ENCODE results near the gene POLA1. TPM values are rescaled to one million over a fixed set of nuclear protein-coding genes. Genes with fewer than 3 reads are reported as not detected.

Gene POLA1
- total and polyA plus RNA-seq, 7 donors: 3.5 to 9.4 (median 6.8) TPM

DNA sequence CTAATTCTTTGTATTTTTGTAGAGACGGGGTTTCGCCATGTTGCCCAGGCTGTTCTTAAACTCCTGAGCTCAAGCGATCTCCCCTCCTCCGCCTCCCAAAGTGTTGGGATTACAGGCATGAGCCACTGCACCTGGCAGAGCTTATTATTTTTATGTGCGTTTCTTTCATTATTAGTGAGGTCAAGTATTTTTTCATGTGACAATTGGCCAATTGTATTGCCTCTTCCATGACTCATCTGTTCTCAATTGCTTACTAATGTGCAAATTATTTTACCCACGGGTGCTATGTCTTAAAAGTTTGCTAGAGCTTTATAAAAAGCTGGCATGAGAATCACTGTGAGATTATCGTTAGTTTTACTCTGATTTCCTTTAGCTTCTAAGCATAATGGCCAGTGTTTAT, 335.0 kb downstream of the POLA1 start:
- 33 to 61% (median 59%) methylated on average over 7 of the region's 7 CpGs for WGBS, 3 donors
- Histone ChIP-seq H3K27me3 (ENCODE audit: insufficient read depth in 3 of 3, low read length in 2 of 3) (peaks cover 0 to under 1% (median 0%) of the 10 kb centered on the region in 3 donors), H3K36me3 (ENCODE audit: insufficient read depth in 1 of 2, low read depth in 1 of 2) (no peaks in the 10 kb centered on the region), H3K4me1 (no peaks in the 10 kb centered on the region), H3K9me3 (no peaks in the 10 kb centered on the region), H3K27ac (no peak overlapping the region), H3K4me3 (no peak overlapping the region)
- intact Hi-C loops (cut with DNase I): no loop called here
- ATAC-seq (no peak), DNase-seq (no peak)
- no peak for TF ChIP-seq CTCF (IDR thresholded peaks at IDR 0.05)

GRCh38 chrX:25029288-25029825, 335.6 kb downstream of the POLA1 start:
- intact Hi-C loops (cut with DNase I): no loop called here
- no peak overlapping the region for H3K27ac ChIP-seq
- no peaks in the 10 kb centered on the region for H3K36me3 ChIP-seq (ENCODE audit: insufficient read depth in 1 of 2, low read depth in 1 of 2)
- H3K27me3 ChIP-seq (ENCODE audit: insufficient read depth in 3 of 3, low read length in 2 of 3): no peaks in the 10 kb centered on the region
- TF ChIP-seq CTCF (IDR thresholded peaks at IDR 0.05): no peak
- 80 to 96% (median 88%) methylated on average over 16 of the region's 16 CpGs for WGBS, 3 donors
- no peaks in the 10 kb centered on the region for H3K9me3 ChIP-seq
- ATAC-seq (no peak), DNase-seq (no peak)
- H3K4me1 ChIP-seq: no peaks in the 10 kb centered on the region
- H3K4me3 ChIP-seq: no peak overlapping the region

GRCh38 chrX:25034889-25035288, 341.2 kb downstream of the POLA1 start:
- Histone ChIP-seq H3K36me3 (ENCODE audit: insufficient read depth in 1 of 2, low read depth in 1 of 2) (no peaks in the 10 kb centered on the region), H3K27ac (no peak overlapping the region), H3K4me1 (no peaks in the 10 kb centered on the region), H3K27me3 (ENCODE audit: insufficient read depth in 3 of 3, low read length in 2 of 3) (no peaks in the 10 kb centered on the region), H3K4me3 (no peak overlapping the region), H3K9me3 (no peaks in the 10 kb centered on the region)
- 72 to 85% (median 83%) methylated on average over 3 of the region's 3 CpGs for whole genome bisulfite sequencing, 3 donors
- TF ChIP-seq CTCF (IDR thresholded peaks at IDR 0.05): no peak
- intact Hi-C loops (cut with DNase I): no loop called here
- DNase-seq (no peak), ATAC-seq (no peak)

DNA sequence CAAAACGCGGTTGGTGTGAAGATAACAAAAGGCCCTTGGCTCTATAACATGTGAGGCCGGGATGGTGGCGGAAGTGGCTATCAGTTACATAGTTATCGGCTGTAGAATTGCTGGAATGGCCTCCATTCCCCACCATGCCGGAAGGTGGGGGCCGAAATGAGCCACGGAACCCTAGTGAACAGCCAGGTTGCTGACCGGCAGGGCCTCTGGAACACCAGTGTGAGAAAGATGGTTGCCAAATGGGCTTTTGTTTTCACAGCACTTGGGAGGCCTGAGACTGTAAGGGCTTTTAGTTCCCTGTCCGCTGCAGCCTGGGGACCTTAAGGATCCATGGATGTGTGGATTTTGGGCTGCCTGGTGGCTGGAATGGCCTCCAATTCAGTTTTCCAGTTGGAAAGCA, 345.3 kb downstream of the POLA1 start:
- Histone ChIP-seq H3K27ac (no peak overlapping the region), H3K27me3 (ENCODE audit: insufficient read depth in 3 of 3, low read length in 2 of 3) (no peaks in the 10 kb centered on the region), H3K9me3 (no peaks in the 10 kb centered on the region), H3K4me3 (no peak overlapping the region), H3K36me3 (ENCODE audit: insufficient read depth in 1 of 2, low read depth in 1 of 2) (no peaks in the 10 kb centered on the region), H3K4me1 (no peaks in the 10 kb centered on the region)
- no peak for TF ChIP-seq CTCF (IDR thresholded peaks at IDR 0.05)
- no peak for ATAC-seq
- no peak for DNase-seq
- intact Hi-C loops (cut with DNase I): no loop called here
- 85 to 98% (median 92%) methylated on average over 9 to 10 of the region's 10 CpGs for WGBS, 3 donors

GRCh38 chrX:25043192-25043591, 349.5 kb downstream of the POLA1 start:
- WGBS, 3 donors: 77 to 92% (median 88%) methylated on average over 1 of the region's 1 CpG
- no peak overlapping the region for H3K4me3 ChIP-seq
- TF ChIP-seq CTCF (IDR thresholded peaks at IDR 0.05): no peak
- no peaks in the 10 kb centered on the region for H3K4me1 ChIP-seq
- no peaks in the 10 kb centered on the region for H3K27me3 ChIP-seq (ENCODE audit: insufficient read depth in 3 of 3, low read length in 2 of 3)
- H3K27ac ChIP-seq: no peak overlapping the region
- no peaks in the 10 kb centered on the region for H3K36me3 ChIP-seq (ENCODE audit: insufficient read depth in 1 of 2, low read depth in 1 of 2)
- no peak for DNase-seq
- ATAC-seq: no peak
- intact Hi-C loops (cut with DNase I): no loop called here
- no peaks in the 10 kb centered on the region for H3K9me3 ChIP-seq

All from psoas muscle (tissue), 8 donors.